Muscle of leg (tissue), 11 donors: ENCODE measurements around the gene WDR47. TPM values are rescaled to one million over a fixed set of nuclear protein-coding genes. Genes with fewer than 3 reads are reported as not detected.
A peak's percentile ranks its signal among the peaks of the same experiment; 100 is the strongest.
"Not testable (repeated sequence)": the region's sequence is repeated elsewhere in the genome, so short reads cannot be mapped to it uniquely, and the experiment has no call there.

Source experiments
- DNase-seq: peaks from one replicate; pipeline ENCODE4 v3.0.0; 2013
- H3K27ac ChIP-seq: one replicate; pipeline ENCODE4 v1.5.1; 2013; ENCODE audit warnings: mild to moderate bottlenecking, low read length, control low read depth
- H3K27me3 ChIP-seq: one replicate; pipeline ENCODE4 v1.6.1; 2013; ENCODE audit warnings: low read length; ENCODE audit not compliant: control insufficient read depth, insufficient read depth
- H3K36me3 ChIP-seq: one replicate; pipeline ENCODE4 v1.6.1; 2013; ENCODE audit warnings: low read length; ENCODE audit not compliant: control insufficient read depth, insufficient read depth
- H3K4me1 ChIP-seq: one replicate; pipeline ENCODE4 v1.6.1; 2013; ENCODE audit warnings: low read length; ENCODE audit not compliant: control insufficient read depth, insufficient read depth
- H3K4me3 ChIP-seq: one replicate; pipeline ENCODE4 v1.5.1; 2013; ENCODE audit warnings: low read length, control low read depth
- H3K9me3 ChIP-seq: replicated peaks from 2 replicates; pipeline ENCODE4 v1.6.1; 2013; ENCODE audit warnings: low read depth, low read length; ENCODE audit not compliant: control insufficient read depth
- WGBS: methylation state at CpG from one replicate; pipeline ENCODE4 v1.1.5; 2013; ENCODE audit warnings: missing lambda C conversion rate; ENCODE audit not compliant: insufficient coverage; 5-methylcytosine and 5-hydroxymethylcytosine counted together
- polyA plus RNA-seq, 8 donors: library from polyadenylated mRNA; unstranded; fragments of 120-200 nt; gene quantifications; one replicate each; pipeline versions ENCODE4 v1.2.1 to v1.2.3, GENCODE V29; 2013; ENCODE audit warnings: inconsistent platforms in 1 of 8, low replicate concordance in 1 of 8; ENCODE audit not compliant: insufficient read length in 8 of 8, insufficient read depth in 1 of 8
- total RNA-seq: library from RNA; stranded (reverse); fragments of 120-200 nt; gene quantifications from one replicate; pipeline ENCODE4 v1.2.4, GENCODE V29; 2013

Gene WDR47
- total and polyA plus RNA-seq, 9 donors = 8.4 to 12.2 (median 10.5) TPM

GRCh38 chr1:108953452-108953851 is 88.5 kb downstream of the WDR47 start:
- H3K4me3 ChIP-seq = no peak overlapping the region
- no peak for DNase-seq
- peaks cover 3% of the 10 kb centered on the region for H3K36me3 ChIP-seq
- no peaks in the 10 kb centered on the region for H3K9me3 ChIP-seq
- H3K27me3 ChIP-seq = no peaks in the 10 kb centered on the region
- peaks cover 2% of the 10 kb centered on the region for H3K4me1 ChIP-seq
- H3K27ac ChIP-seq = no peak overlapping the region
- WGBS = no CpG with 5 or more reads among the region's 6 CpGs

GRCh38 chr1:108951242-108951641 is 90.7 kb downstream of the WDR47 start:
- Histone ChIP-seq H3K4me3 (no peak overlapping the region), H3K9me3 (no peaks in the 10 kb centered on the region), H3K36me3 (peaks cover 13% of the 10 kb centered on the region), H3K4me1 (peaks cover 2% of the 10 kb centered on the region), H3K27me3 (no peaks in the 10 kb centered on the region), H3K27ac (no peak overlapping the region)
- no peak for DNase-seq
- WGBS = 100% methylated on average over 3 of the region's 3 CpGs

DNA sequence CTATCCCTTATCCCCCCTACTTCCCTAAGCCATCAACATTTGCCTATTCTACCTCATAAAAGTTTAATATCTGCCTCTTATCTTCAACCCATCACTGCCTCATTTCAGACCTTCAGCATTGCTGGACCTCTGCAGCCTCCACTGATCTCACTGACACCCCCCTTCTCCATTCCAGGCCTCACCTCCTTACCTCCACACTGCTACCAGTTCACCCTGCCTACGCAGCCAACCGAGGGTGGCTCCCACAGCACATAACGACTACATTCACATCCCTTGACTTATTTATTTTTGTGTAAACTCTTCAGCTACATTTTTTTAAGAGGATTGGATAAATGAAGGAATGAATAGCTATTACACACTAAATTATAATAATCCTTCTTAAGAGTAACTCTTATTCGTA is 92.9 kb downstream of the WDR47 start:
- no peak overlapping the region for H3K27ac ChIP-seq
- no peak overlapping the region for H3K4me3 ChIP-seq
- no peaks in the 10 kb centered on the region for H3K4me1 ChIP-seq
- peaks cover 15% of the 10 kb centered on the region for H3K36me3 ChIP-seq
- H3K9me3 ChIP-seq = no peaks in the 10 kb centered on the region
- DNase-seq = no peak
- WGBS = no CpG with 5 or more reads among the region's 4 CpGs
- H3K27me3 ChIP-seq = no peaks in the 10 kb centered on the region

GRCh38 chr1:108947871-108948525 is 93.9 kb downstream of the WDR47 start:
- 29% methylated on average over 2 of the region's 6 CpGs for WGBS
- H3K36me3 ChIP-seq = peaks cover 20% of the 10 kb centered on the region
- H3K4me1 ChIP-seq = no peaks in the 10 kb centered on the region
- H3K4me3 ChIP-seq = no peak overlapping the region
- no peak overlapping the region for H3K27ac ChIP-seq
- H3K27me3 ChIP-seq = no peaks in the 10 kb centered on the region
- DNase-seq = peak; percentile 19
- no peaks in the 10 kb centered on the region for H3K9me3 ChIP-seq

DNA sequence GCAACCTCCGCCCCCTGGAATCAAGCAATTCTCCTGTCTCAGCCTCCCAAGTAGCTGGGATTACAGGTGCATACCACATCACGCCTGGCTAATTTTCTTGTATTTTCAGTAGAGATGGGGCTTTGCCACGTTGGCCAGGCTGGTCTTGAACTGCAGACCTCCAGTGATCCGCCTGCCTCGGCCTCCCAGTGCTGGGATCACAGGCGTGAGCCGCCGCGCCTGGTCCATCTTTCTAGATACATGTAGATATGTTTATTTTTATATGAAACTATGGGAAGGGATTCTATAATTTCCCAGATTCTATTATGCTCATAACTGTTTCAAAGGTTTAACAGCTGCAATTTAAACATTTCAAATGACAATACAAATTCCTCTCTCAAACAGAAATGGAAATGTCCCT is 105.7 kb downstream of the WDR47 start:
- WGBS = no CpG with 5 or more reads among the region's 9 CpGs
- no peak for DNase-seq
- Histone ChIP-seq H3K4me3 (no peak overlapping the region), H3K9me3 (no peaks in the 10 kb centered on the region), H3K27me3 (no peaks in the 10 kb centered on the region), H3K36me3 (peaks cover 49% of the 10 kb centered on the region), H3K4me1 (no peaks in the 10 kb centered on the region), H3K27ac (no peak overlapping the region)

DNA sequence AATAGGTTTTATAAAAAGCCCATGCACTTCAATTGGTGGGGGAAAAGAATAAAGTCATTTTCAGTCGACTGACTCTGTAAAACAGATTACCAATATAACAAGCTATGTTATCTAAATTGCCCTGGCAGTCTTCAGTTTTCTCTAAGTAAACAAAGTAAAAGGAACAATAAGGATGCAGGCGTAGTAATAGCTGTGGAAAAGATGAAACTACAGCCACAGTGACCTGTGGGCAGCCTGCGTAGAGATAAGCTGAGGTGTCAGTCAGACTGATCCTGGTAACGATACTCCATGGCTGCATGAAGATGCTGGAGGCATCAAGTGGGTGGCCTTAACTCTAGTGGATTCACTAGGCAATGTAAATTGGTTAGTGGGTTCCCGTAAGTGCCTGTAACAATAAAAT is 108.0 kb downstream of the WDR47 start:
- no peaks in the 10 kb centered on the region for H3K4me1 ChIP-seq
- DNase-seq = no peak
- no peak overlapping the region for H3K27ac ChIP-seq
- no peaks in the 10 kb centered on the region for H3K9me3 ChIP-seq
- H3K4me3 ChIP-seq = no peak overlapping the region
- H3K27me3 ChIP-seq = no peaks in the 10 kb centered on the region
- 96% methylated on average over 3 of the region's 5 CpGs for WGBS
- H3K36me3 ChIP-seq = peaks cover 53% of the 10 kb centered on the region

DNA sequence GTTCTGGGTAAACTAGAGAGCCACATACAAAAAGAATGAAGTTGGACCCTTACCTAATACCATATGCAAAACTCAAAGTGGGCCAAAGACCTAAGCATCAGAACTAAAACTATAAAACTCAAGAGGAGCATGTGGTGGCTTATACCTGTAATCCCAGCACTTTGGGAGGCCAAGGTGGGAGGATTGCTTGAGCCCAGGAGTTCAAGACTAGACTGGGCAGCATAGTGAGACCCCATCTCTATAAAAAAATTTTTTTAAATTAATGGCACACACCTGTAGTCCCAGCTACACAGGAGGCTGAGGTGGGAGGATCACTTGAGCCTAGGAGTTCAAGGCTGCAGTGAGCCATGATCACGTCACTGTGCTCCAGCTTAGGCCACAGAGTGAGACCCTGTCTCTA is 114.3 kb downstream of the WDR47 start:
- H3K4me3 ChIP-seq, DNase-seq, H3K27ac ChIP-seq, H3K4me1 ChIP-seq, H3K27me3 ChIP-seq, H3K9me3 ChIP-seq: not testable (repeated sequence)
- WGBS = 100% methylated on average over 1 of the region's 1 CpG
- H3K36me3 ChIP-seq = peaks cover 58% of the 10 kb centered on the region

GRCh38 chr1:108925920-108926319 is 116.0 kb downstream of the WDR47 start:
- Histone ChIP-seq H3K27me3 (no peaks in the 10 kb centered on the region), H3K36me3 (peaks cover 49% of the 10 kb centered on the region), H3K9me3 (no peaks in the 10 kb centered on the region), H3K4me3 (no peak overlapping the region), H3K27ac (no peak overlapping the region), H3K4me1 (no peaks in the 10 kb centered on the region)
- no peak for DNase-seq
- WGBS = 100% methylated on average over 2 of the region's 2 CpGs

Other genes starting within 250 kb of the WDR47 start
- 1.2 TPM for gene AKNAD1, start 185.0 kb downstream of the WDR47 start, total RNA-seq
- 1 to 10 TPM; 1.0 to 2.5 (median 2.0) TPM for gene AKNAD1, start 185.0 kb downstream of the WDR47 start, polyA plus RNA-seq
- gene GPSM2, start 165.1 kb downstream of the WDR47 start, total RNA-seq = 57.4 TPM
- 10 to 100 TPM; 27.9 to 55.8 (median 41.4) TPM for gene GPSM2, start 165.1 kb downstream of the WDR47 start, polyA plus RNA-seq
- 32.2 TPM for gene CLCC1, start 78.6 kb downstream of the WDR47 start, total RNA-seq
- gene CLCC1, start 78.6 kb downstream of the WDR47 start, polyA plus RNA-seq = 10 to 100 TPM; 30.9 to 43.1 (median 36.0) TPM
- 17.7 TPM for gene TAF13, start 33.9 kb upstream of the WDR47 start, total RNA-seq
- 10 to 100 TPM; 38.1 to 54.4 (median 45.7) TPM for gene TAF13, start 33.9 kb upstream of the WDR47 start, polyA plus RNA-seq
- 40.5 TPM for gene TMEM167B, start 48.7 kb upstream of the WDR47 start, total RNA-seq
- gene TMEM167B, start 48.7 kb upstream of the WDR47 start, polyA plus RNA-seq = 10 to 100 TPM; 25.6 to 46.8 (median 37.4) TPM
- 0.27 TPM for gene ELAPOR1, start 72.0 kb upstream of the WDR47 start, total RNA-seq
- gene ELAPOR1, start 72.0 kb upstream of the WDR47 start, polyA plus RNA-seq = 1 to 10 TPM in 1 of 8 donors, under 1 TPM in 7; 0.17 to 4.2 (median 0.54) TPM
- 97.7 TPM for gene SARS1, start 171.8 kb upstream of the WDR47 start, total RNA-seq
- 100 to 1,000 TPM in 1 of 8 donors, 10 to 100 TPM in 7; 80.4 to 104 (median 86.7) TPM for gene SARS1, start 171.8 kb upstream of the WDR47 start, polyA plus RNA-seq
- 1.2 TPM for gene CELSR2, start 207.4 kb upstream of the WDR47 start, total RNA-seq
- 1 to 10 TPM; 2.9 to 8.6 (median 4.2) TPM for gene CELSR2, start 207.4 kb upstream of the WDR47 start, polyA plus RNA-seq
- 11.4 TPM for gene PSRC1, start 241.0 kb upstream of the WDR47 start, total RNA-seq
- 10 to 100 TPM; 12.6 to 19.1 (median 17.5) TPM for gene PSRC1, start 241.0 kb upstream of the WDR47 start, polyA plus RNA-seq